ENCODE results near the gene BRI3. TPM values are rescaled to one million over a fixed set of nuclear protein-coding genes. Genes with fewer than 3 reads are reported as not detected.

Gene BRI3
- total RNA-seq, 2 donors from 2014 or later = 29.0 to 44.9 TPM

DNA sequence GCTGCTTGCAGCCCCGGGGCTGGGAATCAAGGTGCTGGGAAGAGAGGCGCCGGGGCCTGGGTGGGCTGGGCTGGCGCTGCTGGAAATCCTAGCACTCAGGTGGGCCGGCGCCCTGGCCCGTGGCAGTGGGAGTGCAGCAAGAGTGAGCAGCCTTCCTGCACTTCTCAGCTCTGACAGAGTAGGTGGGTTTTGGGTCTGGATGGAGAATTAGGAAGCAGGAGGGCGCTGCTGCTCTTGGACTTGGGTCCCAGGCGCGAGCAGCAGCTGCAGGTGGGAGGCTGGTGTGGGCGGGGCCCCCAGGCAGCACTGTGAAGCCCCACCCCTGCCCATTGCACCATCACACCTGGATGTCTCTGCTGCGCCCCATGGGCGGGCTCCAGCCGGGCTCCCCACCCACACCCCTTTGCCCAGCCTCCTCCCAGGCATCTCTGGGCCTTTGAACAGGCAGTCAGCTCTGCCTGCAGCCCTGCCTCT lies 6.0 kb downstream of the BRI3 start:
- 57% methylated on average over 14 of the region's 14 CpGs; no CpG with 5 or more reads in 1 of the 2 donors for WGBS, 2 donors
- no peak for TF ChIP-seq POLR2A (IDR thresholded peaks at IDR 0.05)
- TF ChIP-seq, protein P1, sequence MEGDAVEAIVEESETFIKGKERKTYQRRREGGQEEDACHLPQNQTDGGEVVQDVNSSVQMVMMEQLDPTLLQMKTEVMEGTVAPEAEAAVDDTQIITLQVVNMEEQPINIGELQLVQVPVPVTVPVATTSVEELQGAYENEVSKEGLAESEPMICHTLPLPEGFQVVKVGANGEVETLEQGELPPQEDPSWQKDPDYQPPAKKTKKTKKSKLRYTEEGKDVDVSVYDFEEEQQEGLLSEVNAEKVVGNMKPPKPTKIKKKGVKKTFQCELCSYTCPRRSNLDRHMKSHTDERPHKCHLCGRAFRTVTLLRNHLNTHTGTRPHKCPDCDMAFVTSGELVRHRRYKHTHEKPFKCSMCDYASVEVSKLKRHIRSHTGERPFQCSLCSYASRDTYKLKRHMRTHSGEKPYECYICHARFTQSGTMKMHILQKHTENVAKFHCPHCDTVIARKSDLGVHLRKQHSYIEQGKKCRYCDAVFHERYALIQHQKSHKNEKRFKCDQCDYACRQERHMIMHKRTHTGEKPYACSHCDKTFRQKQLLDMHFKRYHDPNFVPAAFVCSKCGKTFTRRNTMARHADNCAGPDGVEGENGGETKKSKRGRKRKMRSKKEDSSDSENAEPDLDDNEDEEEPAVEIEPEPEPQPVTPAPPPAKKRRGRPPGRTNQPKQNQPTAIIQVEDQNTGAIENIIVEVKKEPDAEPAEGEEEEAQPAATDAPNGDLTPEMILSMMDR (IDR thresholded peaks at IDR 0.05) = no peak
- DNase-seq = peak; percentile 62 to 85 (median 82)
- Histone ChIP-seq H3K27me3 (no peaks in the 10 kb centered on the region), H3K9me3 (no peaks in the 10 kb centered on the region), H3K36me3 (replicated peaks in 1 of 2; ENCODE audit: insufficient read depth in 1 of 2, low read depth in 2 of 2) (peaks cover 8 to 9% of the 10 kb centered on the region in 2 donors), H3K27ac (peak overlapping the region; percentile 90 to 99 (median 96)), H3K4me1 (peaks cover 72% of the 10 kb centered on the region), H3K4me3 (no peak overlapping the region)
- intact Hi-C loops (cut with DNase I) = no loop called here
- peak; percentile 19 for ATAC-seq

DNA sequence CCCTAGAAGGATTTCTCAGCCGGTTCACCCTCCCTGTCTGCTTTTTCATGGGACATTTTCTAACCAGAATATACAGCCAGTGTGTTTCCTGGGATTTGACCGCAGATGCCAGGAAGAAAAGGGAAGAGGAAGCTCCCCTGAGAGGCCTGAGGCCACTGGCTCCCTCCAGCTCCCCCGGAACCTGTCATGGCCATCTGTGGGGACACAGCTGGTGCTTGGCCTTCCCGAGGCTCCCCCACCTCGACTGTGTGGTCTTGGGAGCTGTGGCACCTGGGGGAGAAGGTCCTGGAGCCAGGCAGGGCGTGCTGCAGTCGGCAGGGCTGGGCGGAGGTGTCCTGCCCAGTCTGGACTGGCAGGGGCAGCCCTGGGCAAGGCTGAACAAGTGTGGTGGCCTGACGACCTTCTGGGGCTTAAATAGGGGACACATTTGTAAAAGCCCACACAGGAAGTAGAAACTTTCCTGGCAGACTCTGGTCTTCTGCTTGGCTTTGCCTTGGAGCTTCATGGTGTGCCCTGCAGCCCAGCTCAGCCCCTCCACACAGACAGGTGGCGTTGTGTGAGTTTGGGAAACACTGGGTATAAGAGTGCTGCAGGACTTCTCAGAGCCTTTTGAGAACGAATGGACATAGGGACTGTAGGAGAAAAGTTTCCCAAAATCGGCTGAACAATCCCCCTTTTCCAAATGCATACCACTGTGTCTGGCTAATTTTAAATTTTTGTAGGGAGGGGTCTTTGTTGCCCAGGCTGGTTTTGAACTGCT lies 6.8 kb downstream of the BRI3 start:
- Histone ChIP-seq H3K27ac (peak overlapping the region; percentile 90 to 99 (median 96)), H3K4me3 (no peak overlapping the region), H3K36me3 (replicated peaks in 1 of 2; ENCODE audit: insufficient read depth in 1 of 2, low read depth in 2 of 2) (peaks cover 11 to 12% of the 10 kb centered on the region in 2 donors), H3K9me3 (no peaks in the 10 kb centered on the region), H3K4me1 (peaks cover 64% of the 10 kb centered on the region), H3K27me3 (no peaks in the 10 kb centered on the region)
- peak; percentile 40 to 75 (median 68) for DNase-seq
- TF ChIP-seq, protein P1 (IDR thresholded peaks at IDR 0.05) = peak in 1 of 7 experiments; percentile 16
- no peak for TF ChIP-seq POLR2A (IDR thresholded peaks at IDR 0.05)
- WGBS, 2 donors = 34 to 44% methylated on average over 9 to 12 of the region's 12 CpGs
- intact Hi-C loops (cut with DNase I) = no loop called here
- ATAC-seq = no peak

DNA sequence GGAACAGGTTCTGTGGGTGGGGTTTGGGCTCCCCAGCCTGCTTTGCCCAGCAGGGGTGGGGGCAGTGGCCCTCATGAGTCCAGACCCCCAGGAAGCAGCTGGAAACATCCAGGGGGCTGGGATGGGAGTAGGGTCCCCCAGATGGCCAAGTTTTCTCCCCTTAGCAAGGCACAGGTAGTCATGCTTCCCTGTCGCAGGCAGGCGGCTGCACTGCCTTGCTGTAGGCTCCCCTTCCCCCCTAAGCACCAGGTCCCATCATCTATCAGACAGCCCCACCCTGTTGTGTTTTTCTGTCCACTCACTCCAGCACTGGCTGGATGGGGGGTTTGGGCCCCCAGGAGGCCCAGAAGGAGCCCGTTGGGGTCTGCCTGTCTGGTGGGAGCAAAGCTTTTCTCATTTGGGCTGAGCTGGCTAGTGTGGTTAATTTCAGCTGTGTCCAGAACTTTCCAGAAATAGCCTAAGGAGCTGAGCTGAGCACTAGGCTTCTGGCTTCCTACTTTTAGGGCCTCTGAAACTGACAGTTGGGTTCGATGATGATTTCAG lies 7.9 kb downstream of the BRI3 start:
- intact Hi-C loops (cut with DNase I) = no loop called here
- WGBS, 2 donors = 83 to 100% methylated on average over 1 to 4 of the region's 4 CpGs
- Histone ChIP-seq H3K36me3 (replicated peaks in 1 of 2; ENCODE audit: insufficient read depth in 1 of 2, low read depth in 2 of 2) (peaks cover 12% of the 10 kb centered on the region in 2 donors), H3K27me3 (no peaks in the 10 kb centered on the region), H3K4me1 (peaks cover 56% of the 10 kb centered on the region), H3K9me3 (no peaks in the 10 kb centered on the region), H3K4me3 (no peak overlapping the region), H3K27ac (peak overlapping the region in 2 of 4 donors; percentile 24 to 37)
- no peak for TF ChIP-seq POLR2A (IDR thresholded peaks at IDR 0.05)
- TF ChIP-seq, protein P1 (IDR thresholded peaks at IDR 0.05) = no peak
- no peak for DNase-seq
- ATAC-seq = no peak

DNA sequence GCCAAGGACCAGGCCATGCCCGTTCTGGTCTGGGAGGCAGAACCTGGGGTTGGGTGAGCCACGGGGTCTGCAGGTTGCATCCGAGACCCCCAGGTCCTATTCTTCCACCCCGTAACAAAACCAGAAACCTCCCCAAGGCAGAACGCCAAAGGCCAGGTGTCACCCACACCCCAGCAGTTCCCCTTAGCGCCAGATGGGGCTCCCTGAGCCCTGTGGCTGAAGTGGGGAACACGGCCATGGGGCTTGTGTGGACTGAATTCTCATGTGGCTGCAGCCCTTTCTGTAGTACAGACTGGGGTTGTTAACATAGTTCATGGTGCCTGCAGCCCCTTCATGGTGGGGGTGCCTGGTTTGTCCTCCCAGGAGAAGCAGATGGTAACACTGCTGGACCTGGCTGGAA lies 10.2 kb downstream of the BRI3 start:
- intact Hi-C loops (cut with DNase I) = loop anchor here (5.0 to 10.0 kb wide), 2 partner anchors 111 to 563 kb away; partner anchors contain the start of gene BAIAP2L1
- ATAC-seq = no peak
- peaks cover 12% of the 10 kb centered on the region in 2 donors for H3K36me3 ChIP-seq (replicated peaks in 1 of 2; ENCODE audit: insufficient read depth in 1 of 2, low read depth in 2 of 2)

More for the DNA sequence above, 10.2 kb downstream of the BRI3 start:
- WGBS, 2 donors = 70% methylated on average over 7 of the region's 7 CpGs
- TF ChIP-seq POLR2A (IDR thresholded peaks at IDR 0.05) = no peak
- TF ChIP-seq, protein P1 (IDR thresholded peaks at IDR 0.05) = peak in 3 of 7 experiments; percentile 5 to 17 (median 12)
- Histone ChIP-seq H3K9me3 (no peaks in the 10 kb centered on the region), H3K27ac (no peak overlapping the region), H3K4me1 (peaks cover 47% of the 10 kb centered on the region), H3K4me3 (no peak overlapping the region), H3K27me3 (no peaks in the 10 kb centered on the region)
- no peak for DNase-seq
